ENCODE results near the gene PDLIM7. TPM values are rescaled to one million over a fixed set of nuclear protein-coding genes. Genes with fewer than 3 reads are reported as not detected.
"Not testable (repeated sequence)": the region's sequence is repeated elsewhere in the genome, so short reads cannot be mapped to it uniquely, and the experiment has no call there.

The PDLIM7 gene
- total RNA-seq, 1 experiment from 2014 or later: 88.4 TPM

DNA sequence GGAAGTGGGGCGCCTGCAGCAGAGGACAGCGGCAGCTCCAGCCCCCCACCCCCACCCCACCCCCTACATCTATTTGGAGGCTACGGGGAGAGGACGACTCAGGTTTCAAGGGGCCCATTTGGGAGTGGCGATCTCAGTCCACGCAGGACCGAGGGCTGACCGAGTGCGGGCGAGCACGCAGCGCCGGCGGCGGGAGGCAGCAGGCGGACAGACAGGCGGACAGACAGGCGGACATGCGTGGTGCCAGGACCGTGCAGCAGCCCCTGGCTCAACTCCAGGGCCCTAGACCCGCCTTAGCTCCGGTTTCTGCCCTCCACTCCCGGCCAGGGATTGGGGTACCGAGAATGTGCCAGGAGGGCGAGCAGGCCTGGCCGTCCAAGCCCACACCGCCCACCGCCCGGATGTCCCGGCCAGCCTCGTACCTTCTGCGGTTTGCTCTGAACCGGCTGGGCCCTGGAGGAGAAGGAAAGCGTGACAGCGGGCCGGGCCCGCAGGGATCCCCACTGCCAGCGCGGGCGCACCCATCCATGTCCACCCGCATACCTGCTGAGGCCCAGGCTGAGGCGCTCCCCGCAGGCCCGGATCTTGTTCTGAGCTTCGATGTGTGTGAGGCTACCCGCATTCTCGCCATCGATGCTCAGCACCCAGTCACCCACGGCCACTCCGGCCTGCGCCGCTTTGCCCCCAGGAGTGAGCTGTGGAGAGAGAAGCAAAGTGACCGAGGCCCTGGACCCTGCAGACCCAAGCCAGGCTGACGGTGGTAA, 5.2 kb downstream of the PDLIM7 start:
- DNase-seq (ENCODE audit: low read depth): no peak

DNA sequence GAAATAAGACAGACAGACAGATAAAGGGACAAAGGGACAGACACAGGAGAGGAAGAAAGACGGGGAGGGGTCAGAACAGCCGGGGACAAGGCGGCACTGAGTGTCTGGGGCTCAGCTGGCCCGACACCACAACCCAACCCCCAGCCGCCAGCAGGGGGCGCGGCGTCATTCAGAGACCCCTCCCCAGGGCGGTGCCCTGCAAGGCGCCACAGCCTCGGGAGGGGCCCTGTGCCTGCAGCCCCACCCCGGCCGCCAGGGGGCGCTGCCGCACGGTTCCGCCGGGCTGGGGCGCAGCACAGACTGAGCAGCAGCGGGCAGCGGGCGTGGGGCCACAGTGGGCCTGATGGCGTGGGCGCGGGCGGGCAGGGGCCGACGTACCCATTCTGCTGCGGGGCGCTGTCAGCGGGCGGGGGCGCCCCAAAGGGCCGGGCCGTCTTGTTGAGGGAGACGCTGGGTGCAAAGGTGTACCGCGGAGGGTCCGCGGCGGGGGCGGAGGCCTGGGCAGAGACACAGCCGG, 5.9 kb downstream of the PDLIM7 start:
- no peak for DNase-seq (ENCODE audit: low read depth)

- no peak for DNase-seq (ENCODE audit: low read depth)
Measured at GRCh38 chr5:177490992-177491391, 6.4 kb downstream of the PDLIM7 start.

GRCh38 chr5:177490311-177490991, 7.0 kb downstream of the PDLIM7 start:
- DNase-seq (ENCODE audit: low read depth): no peak

GRCh38 chr5:177489119-177489716, 8.2 kb downstream of the PDLIM7 start:
- DNase-seq (ENCODE audit: low read depth): no peak

- DNase-seq (ENCODE audit: low read depth): no peak
Measured at GRCh38 chr5:177487975-177488374, 9.4 kb downstream of the PDLIM7 start.

DNA sequence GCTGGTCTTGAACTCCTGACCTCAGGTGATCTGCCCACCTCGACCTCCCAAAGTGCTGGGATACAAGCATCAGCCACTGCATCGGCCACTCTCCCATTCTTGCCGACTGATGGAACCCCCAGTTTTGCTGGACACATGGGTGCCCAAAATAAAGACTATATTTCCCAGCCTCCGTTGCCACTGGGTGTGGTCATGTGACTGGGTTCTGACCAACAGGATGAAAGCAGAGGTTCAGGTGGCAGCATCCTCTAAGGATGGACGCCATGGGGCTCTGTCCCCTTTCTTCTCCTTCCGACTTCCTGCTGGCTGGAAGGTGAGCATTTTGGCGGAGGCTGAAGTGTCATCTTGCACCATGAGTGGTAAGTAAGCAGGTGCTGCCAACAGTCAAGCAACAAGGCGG, 10.3 kb downstream of the PDLIM7 start:
- DNase-seq (ENCODE audit: low read depth): no peak

- DNase-seq (ENCODE audit: low read depth): no peak
Measured at GRCh38 chr5:177486256-177486655, 11.1 kb downstream of the PDLIM7 start.

GRCh38 chr5:177485753-177486152, 11.7 kb downstream of the PDLIM7 start:
- not testable (repeated sequence) for DNase-seq (ENCODE audit: low read depth)

DNA sequence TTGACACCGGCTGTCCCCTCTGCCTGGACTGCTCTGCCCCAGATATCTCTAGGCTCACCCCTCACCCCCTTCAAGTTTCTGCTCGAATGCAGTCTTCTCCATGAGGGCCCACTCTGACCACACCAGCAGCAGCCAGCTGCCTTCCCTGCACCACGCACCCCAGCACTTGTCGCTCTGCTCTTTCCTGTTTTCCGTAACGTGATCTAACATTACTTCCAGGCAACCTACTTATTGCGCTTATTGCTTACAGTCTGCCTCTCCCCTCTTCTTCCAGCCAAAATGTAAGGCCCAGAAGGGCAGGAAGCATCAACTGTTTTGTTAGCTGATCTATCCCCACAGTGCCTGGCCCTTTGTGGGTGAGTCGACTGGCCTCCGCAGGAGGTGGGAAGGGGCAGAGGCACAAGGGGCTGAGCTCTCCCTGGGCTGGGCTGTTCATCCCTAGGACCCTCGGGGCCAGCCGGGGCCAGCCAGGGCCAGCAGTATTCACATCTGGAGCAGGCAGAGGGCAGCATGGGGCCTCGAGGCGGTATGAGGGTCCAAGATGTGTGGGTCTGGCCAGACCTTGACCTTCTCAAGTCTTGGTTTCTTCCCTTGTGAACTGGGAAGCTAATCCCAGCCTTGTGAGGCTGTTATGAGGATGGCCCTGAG, 12.4 kb downstream of the PDLIM7 start:
- no peak for DNase-seq (ENCODE audit: low read depth)

DNA sequence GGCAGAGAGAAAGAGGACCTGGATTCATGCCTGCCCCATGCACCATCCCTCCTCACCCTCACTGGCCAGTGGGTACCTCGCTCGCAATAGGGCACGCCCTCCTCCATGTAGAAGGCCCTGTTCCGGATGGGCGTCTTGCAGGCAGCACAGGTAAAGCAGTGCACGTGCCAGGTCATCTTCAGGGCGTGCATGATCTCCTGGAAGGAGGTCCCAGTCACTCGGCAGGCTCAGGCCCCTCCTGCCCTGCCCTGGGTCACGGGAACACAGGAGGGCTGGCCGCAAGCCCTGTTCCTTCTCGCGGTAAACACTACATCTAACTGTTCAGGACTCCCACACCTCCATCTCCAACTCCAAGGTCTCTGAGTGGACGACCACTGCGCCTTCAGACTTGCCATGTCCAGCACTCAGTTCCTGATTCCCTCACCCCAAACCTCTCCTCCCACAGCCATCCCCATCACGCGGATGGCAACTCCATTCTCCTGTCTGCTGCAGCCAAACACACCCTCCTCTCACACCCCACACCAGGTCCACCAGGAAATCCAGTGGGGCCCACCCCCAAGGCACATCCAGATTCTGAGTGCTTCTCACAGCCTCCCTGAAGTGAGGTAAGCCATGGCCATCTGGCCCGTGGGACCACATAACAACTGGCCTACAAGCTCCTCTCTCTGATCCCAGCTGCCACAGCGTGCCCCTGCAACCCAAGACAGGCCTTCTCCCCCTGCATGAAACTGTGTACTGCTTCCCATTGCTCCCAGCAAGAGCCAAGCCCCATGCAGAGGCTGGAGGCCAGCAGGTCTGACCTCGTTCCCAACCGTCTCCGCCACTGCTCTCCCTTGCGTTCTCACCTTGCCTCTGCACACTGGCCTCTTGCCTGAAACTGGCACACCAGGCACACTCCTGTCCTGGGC, 13.2 kb downstream of the PDLIM7 start:
- no peak for DNase-seq (ENCODE audit: low read depth)

GRCh38 chr5:177483042-177483441, 14.4 kb downstream of the PDLIM7 start:
- no peak for DNase-seq (ENCODE audit: low read depth)

DNA sequence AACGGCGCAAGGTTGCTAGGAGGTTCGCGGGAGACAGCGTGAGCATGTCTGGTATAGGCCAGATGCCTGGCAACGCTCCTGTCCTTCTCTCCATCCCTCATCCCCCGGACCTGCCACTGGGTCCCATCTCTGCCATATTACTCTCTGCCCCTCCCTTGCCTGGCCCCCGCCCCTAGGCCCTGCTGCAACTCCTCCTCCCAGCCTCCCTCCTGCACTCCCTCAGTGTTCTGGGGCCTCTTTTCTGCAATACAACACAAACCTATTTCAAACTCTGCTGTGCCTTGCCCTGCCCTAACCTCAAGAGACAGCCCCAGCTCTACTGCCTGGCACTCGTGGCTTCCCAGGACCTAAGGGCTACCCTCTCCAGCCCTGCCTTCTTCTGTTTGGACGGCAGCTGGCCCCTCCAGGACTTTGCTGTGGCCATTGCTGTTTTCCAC, 15.0 kb downstream of the PDLIM7 start:
- no peak for DNase-seq (ENCODE audit: low read depth)

DNA sequence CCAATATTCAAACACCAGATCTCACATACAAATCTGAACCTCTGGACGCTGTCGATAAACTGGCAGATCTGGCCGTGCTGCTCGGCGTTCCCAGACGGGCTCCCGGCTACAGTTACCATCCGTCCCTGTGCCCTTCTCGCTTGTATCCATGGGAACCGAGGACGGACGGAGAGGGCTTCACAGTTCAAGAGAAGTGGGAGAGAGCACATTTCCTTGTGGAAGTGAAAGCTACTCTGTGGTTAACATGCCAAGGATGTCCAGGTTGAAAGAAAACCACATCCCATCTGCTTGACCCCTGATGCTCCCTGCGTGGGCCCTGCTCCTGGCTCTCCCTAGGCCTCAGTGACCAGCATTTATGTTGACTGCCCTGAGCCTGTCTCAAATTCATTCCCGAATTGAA, 17.6 kb downstream of the PDLIM7 start:
- DNase-seq (ENCODE audit: low read depth): peak; percentile 70

GRCh38 chr5:177478711-177479646, 18.4 kb downstream of the PDLIM7 start:
- no peak for DNase-seq (ENCODE audit: low read depth)

GRCh38 chr5:177477701-177478477, 19.5 kb downstream of the PDLIM7 start:
- no peak for DNase-seq (ENCODE audit: low read depth)

- no peak for DNase-seq (ENCODE audit: low read depth)
Measured at GRCh38 chr5:177476531-177477233, 20.7 kb downstream of the PDLIM7 start.
